GM12891 (cell line): ENCODE results near the gene SRMS.

Experiments
- POLR2A ChIP-seq: IDR thresholded peaks from 2 replicates; pipeline ENCODE4 v1.6.1; 2011; ENCODE audit warnings: low read depth, low read length, control low read depth
- POLR2AphosphoS5 ChIP-seq: IDR thresholded peaks from 2 replicates; pipeline ENCODE4 v1.6.1; 2011; ENCODE audit warnings: low read depth, low read length, control low read depth
- POU2F2 ChIP-seq: IDR thresholded peaks from 2 replicates; pipeline ENCODE4 v1.6.1; 2011; ENCODE audit warnings: low read depth, mild to moderate bottlenecking, control low read depth, low read length, moderate library complexity
- SPI1 ChIP-seq: IDR thresholded peaks from 2 replicates; pipeline ENCODE4 v1.6.1; 2011; ENCODE audit warnings: low read depth, low read length, control low read depth
- TAF1 ChIP-seq: IDR thresholded peaks from 2 replicates; pipeline ENCODE4 v1.6.1; 2011; ENCODE audit warnings: low read depth, low read length, control low read depth

GRCh38 chr20:63591147-63591533, 43.6 kb upstream of the SRMS start:
- TF ChIP-seq POLR2A (no peak), POLR2AphosphoS5 (no peak), SPI1 (no peak), TAF1 (no peak), POU2F2 (no peak)
